HEK293T (cell line): ENCODE measurements around the gene TCF20.

Source experiments
- ARNT ChIP-seq: fragments of 450-650 bp; IDR thresholded peaks from 2 replicates; pipeline ENCODE4 v1.6.1; 2017; ENCODE audit warnings: mild to moderate bottlenecking
- BHLHE40 ChIP-seq: fragments of 450-650 bp; IDR thresholded peaks from 2 replicates; pipeline ENCODE4 v1.6.1; 2016; ENCODE audit warnings: mild to moderate bottlenecking, moderate library complexity, borderline replicate concordance
- FOXK2 ChIP-seq: fragments of 450-650 bp; IDR thresholded peaks from 2 replicates; pipeline ENCODE4 v1.6.1; 2016; ENCODE audit warnings: mild to moderate bottlenecking
- FOXM1 ChIP-seq: fragments of 450-650 bp; IDR thresholded peaks from 2 replicates; pipeline ENCODE4 v1.6.1; 2017; ENCODE audit warnings: mild to moderate bottlenecking, borderline replicate concordance
- L3MBTL2 ChIP-seq: fragments of 450-650 bp; conservative IDR thresholded peaks from 2 replicates; pipeline ENCODE4 v1.6.1; 2016; ENCODE audit warnings: mild to moderate bottlenecking
- LEF1 ChIP-seq: fragments of 450-650 bp; IDR thresholded peaks from 2 replicates; pipeline ENCODE4 v1.6.1; 2017; ENCODE audit warnings: mild to moderate bottlenecking, borderline replicate concordance
- NFRKB ChIP-seq: fragments of 450-650 bp; IDR thresholded peaks from 2 replicates; pipeline ENCODE4 v1.6.1; 2016; ENCODE audit warnings: mild to moderate bottlenecking, moderate library complexity
- PKNOX1 ChIP-seq: fragments of 450-650 bp; IDR thresholded peaks from 2 replicates; pipeline ENCODE4 v1.6.1; 2016
- SP1 ChIP-seq: fragments of 450-650 bp; IDR thresholded peaks from 2 replicates; pipeline ENCODE4 v1.6.1; 2017
- SUZ12 ChIP-seq: fragments of 450-650 bp; IDR thresholded peaks from 2 replicates; pipeline ENCODE4 v1.6.1; 2016; ENCODE audit warnings: mild to moderate bottlenecking
- TARDBP ChIP-seq: fragments of 450-650 bp; IDR thresholded peaks from 2 replicates; pipeline ENCODE4 v1.6.1; 2016
- ZNF384 ChIP-seq: fragments of 450-650 bp; IDR thresholded peaks from 2 replicates; pipeline ENCODE4 v1.6.1; 2016

- no peak for TF ChIP-seq NFRKB
- TF ChIP-seq FOXM1: no peak
- TF ChIP-seq FOXK2: no peak
- no peak for TF ChIP-seq ARNT
- no peak for TF ChIP-seq LEF1
- no peak for TF ChIP-seq SP1
- TF ChIP-seq ZNF384: no peak
- TF ChIP-seq L3MBTL2: no peak
- TF ChIP-seq SUZ12: no peak
- no peak for TF ChIP-seq BHLHE40
- TF ChIP-seq TARDBP: no peak
- no peak for TF ChIP-seq PKNOX1
Observed at GRCh38 chr22:42275970-42276369, 5.5 kb upstream of the TCF20 start.
